KMS-11 (cell line): ENCODE results near the gene ZCCHC18.
"Not testable (repeated sequence)": the region's sequence is repeated elsewhere in the genome, so short reads cannot be mapped to it uniquely, and the experiment has no call there.

Experiments used
- H2AFZ ChIP-seq: fragments of 200-600 bp; sonication (generic); 2 replicates; pipeline ENCODE4 v1.6.1; 2016; ENCODE audit warnings: antibody characterized with exemption, mixed run types, low read depth
- H3K27ac ChIP-seq: fragments of 200-600 bp; sonication (generic); 2 replicates; pipeline ENCODE4 v1.6.1; 2016; ENCODE audit warnings: mild to moderate bottlenecking, mixed run types
- H3K27me3 ChIP-seq: fragments of 200-600 bp; sonication (generic); 2 replicates; pipeline ENCODE4 v1.6.1; 2017; ENCODE audit warnings: mild to moderate bottlenecking, low read depth, mixed run types, moderate library complexity; ENCODE audit not compliant: insufficient read depth
- H3K36me3 ChIP-seq: fragments of 200-600 bp; sonication (generic); 2 replicates; pipeline ENCODE4 v1.6.1; 2017; ENCODE audit warnings: mild to moderate bottlenecking, mixed run types; ENCODE audit not compliant: insufficient read depth
- H3K4me1 ChIP-seq: fragments of 200-600 bp; sonication (generic); 2 replicates; pipeline ENCODE4 v1.6.1; 2016; ENCODE audit warnings: mild to moderate bottlenecking, low read depth, mixed run types; ENCODE audit not compliant: poor library complexity, severe bottlenecking
- H3K4me2 ChIP-seq: fragments of 200-600 bp; sonication (generic); 2 replicates; pipeline ENCODE4 v1.7.0; 2016; ENCODE audit warnings: mild to moderate bottlenecking, mixed run types
- H3K4me3 ChIP-seq: fragments of 200-600 bp; sonication (generic); IDR thresholded peaks from 2 replicates; pipeline ENCODE4 v1.6.1; 2017; ENCODE audit warnings: low read depth, low read length, mixed read lengths; ENCODE audit not compliant: insufficient read depth
- H3K79me2 ChIP-seq: fragments of 200-600 bp; sonication (generic); 2 replicates; pipeline ENCODE4 v1.6.1; 2016; ENCODE audit warnings: low read depth, mixed run types; ENCODE audit not compliant: insufficient read depth
- H3K9ac ChIP-seq: fragments of 200-600 bp; sonication (generic); 2 replicates; pipeline ENCODE4 v1.6.1; 2016; ENCODE audit warnings: mild to moderate bottlenecking, mixed run types
- H4K20me1 ChIP-seq: fragments of 200-600 bp; sonication (generic); 2 replicates; pipeline ENCODE4 v1.6.1; 2016; ENCODE audit warnings: mild to moderate bottlenecking, mixed run types; ENCODE audit not compliant: insufficient read depth
- CTCF ChIP-seq: fragments of 200-600 bp; sonication (generic); conservative IDR thresholded peaks from 2 replicates; pipeline ENCODE4 v1.6.1; 2017; ENCODE audit warnings: low read depth, mild to moderate bottlenecking, antibody characterized with exemption, low read length, moderate library complexity, mixed read lengths

Gene ZCCHC18

GRCh38 chrX:104112326-104112951, at the start of gene ZCCHC18:
Gene ZCCHC18 (plus strand): TSS chrX:104112523. CDS start chrX:104114112, 1,589 bp downstream.
- no peak for TF ChIP-seq CTCF
- Histone ChIP-seq H3K79me2 (peaks cover 11% of the 10 kb centered on the region; the same call in 1 of the 2 replicates), H4K20me1 (no peaks in the 10 kb centered on the region), H2AFZ (peak within 1 kb of the TSS; percentile 69), H3K4me3 (no peak within 1 kb of the TSS), H3K27me3 (no peaks in the 10 kb centered on the region), H3K4me1 (peaks cover 27% of the 10 kb centered on the region), H3K36me3 (no peaks in the 10 kb centered on the region), H3K4me2 (peak within 1 kb of the TSS; percentile 82), H3K9ac (peak within 1 kb of the TSS; percentile 85), H3K27ac (peak within 1 kb of the TSS; percentile 79)

GRCh38 chrX:104062636-104063035, 49.7 kb upstream of the ZCCHC18 start:
- not testable (repeated sequence) for H3K4me2 ChIP-seq, H3K36me3 ChIP-seq, H3K27me3 ChIP-seq, H2AFZ ChIP-seq, H4K20me1 ChIP-seq, H3K4me3 ChIP-seq, H3K27ac ChIP-seq, H3K4me1 ChIP-seq, H3K9ac ChIP-seq, H3K79me2 ChIP-seq

- not testable (repeated sequence) for H3K27ac ChIP-seq, H3K9ac ChIP-seq, H3K4me1 ChIP-seq, H3K79me2 ChIP-seq, H3K36me3 ChIP-seq, H3K4me2 ChIP-seq, H2AFZ ChIP-seq, H4K20me1 ChIP-seq, H3K27me3 ChIP-seq, H3K4me3 ChIP-seq
These were observed 36.4 kb upstream of the ZCCHC18 start, which contains the start of gene TMSB15C for GRCh38 chrX:104075778-104076445. Gene TMSB15C (minus strand): TSS chrX:104076236.

GRCh38 chrX:104077854-104078253, 34.5 kb upstream of the ZCCHC18 start:
- not testable (repeated sequence) for H3K79me2 ChIP-seq, H3K27ac ChIP-seq, H3K9ac ChIP-seq, H3K27me3 ChIP-seq, H3K4me2 ChIP-seq, H3K36me3 ChIP-seq, H4K20me1 ChIP-seq, H3K4me3 ChIP-seq, H3K4me1 ChIP-seq, H2AFZ ChIP-seq

- H3K27ac ChIP-seq = no peak overlapping the region
- H3K36me3 ChIP-seq = no peaks in the 10 kb centered on the region
- no peak overlapping the region for H2AFZ ChIP-seq
- H3K4me1 ChIP-seq = no peaks in the 10 kb centered on the region
- no peak overlapping the region for H3K4me3 ChIP-seq
- H3K79me2 ChIP-seq = no peaks in the 10 kb centered on the region
- H3K4me2 ChIP-seq = no peak overlapping the region
- H3K9ac ChIP-seq = no peak overlapping the region
- TF ChIP-seq CTCF = no peak
- H4K20me1 ChIP-seq = no peaks in the 10 kb centered on the region
- no peaks in the 10 kb centered on the region for H3K27me3 ChIP-seq
These were observed 28.3 kb upstream of the ZCCHC18 start for GRCh38 chrX:104084063-104084462.
